Lower leg skin (tissue), 3 donors: ENCODE data around the gene ASB9.

Experiments
- POLR2A ChIP-seq, 2 donors: fragments of 450-650 bp; IDR thresholded peaks; one replicate each; pipeline ENCODE4 v1.6.1; 2016 to 2017; ENCODE audit warnings: antibody characterized with exemption in 2 of 2, mild to moderate bottlenecking in 1 of 2, moderate library complexity in 1 of 2
- TF ChIP-seq, protein P1 (sequence below), 3 donors: fragments of 450-650 bp; IDR thresholded peaks; one replicate each; pipeline ENCODE4 v1.5.1; 2016; ENCODE audit warnings: antibody characterized with exemption in 3 of 3, mild to moderate bottlenecking in 3 of 3, moderate library complexity in 2 of 3

DNA sequence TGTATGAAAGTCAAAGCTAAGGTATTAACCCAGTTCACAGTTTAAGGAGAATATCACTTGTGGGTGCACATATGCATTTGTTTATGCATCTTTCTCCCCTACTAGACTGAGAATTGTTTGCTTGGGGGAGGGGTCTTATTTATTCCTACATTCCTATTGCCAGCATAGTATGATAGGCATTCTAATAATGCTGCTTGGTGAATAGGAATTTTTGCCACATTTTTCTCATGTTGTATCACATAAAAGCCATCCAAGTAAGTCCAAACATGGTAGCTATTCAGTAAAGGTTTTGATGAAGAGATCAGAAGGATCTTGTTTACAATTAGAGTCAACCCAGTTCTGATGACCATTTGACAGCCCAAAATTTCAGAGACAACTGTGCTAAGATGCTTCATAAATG lies 48.6 kb downstream of the ASB9 start:
- TF ChIP-seq POLR2A (IDR thresholded peaks at IDR 0.05), result no peak
- TF ChIP-seq, protein P1, sequence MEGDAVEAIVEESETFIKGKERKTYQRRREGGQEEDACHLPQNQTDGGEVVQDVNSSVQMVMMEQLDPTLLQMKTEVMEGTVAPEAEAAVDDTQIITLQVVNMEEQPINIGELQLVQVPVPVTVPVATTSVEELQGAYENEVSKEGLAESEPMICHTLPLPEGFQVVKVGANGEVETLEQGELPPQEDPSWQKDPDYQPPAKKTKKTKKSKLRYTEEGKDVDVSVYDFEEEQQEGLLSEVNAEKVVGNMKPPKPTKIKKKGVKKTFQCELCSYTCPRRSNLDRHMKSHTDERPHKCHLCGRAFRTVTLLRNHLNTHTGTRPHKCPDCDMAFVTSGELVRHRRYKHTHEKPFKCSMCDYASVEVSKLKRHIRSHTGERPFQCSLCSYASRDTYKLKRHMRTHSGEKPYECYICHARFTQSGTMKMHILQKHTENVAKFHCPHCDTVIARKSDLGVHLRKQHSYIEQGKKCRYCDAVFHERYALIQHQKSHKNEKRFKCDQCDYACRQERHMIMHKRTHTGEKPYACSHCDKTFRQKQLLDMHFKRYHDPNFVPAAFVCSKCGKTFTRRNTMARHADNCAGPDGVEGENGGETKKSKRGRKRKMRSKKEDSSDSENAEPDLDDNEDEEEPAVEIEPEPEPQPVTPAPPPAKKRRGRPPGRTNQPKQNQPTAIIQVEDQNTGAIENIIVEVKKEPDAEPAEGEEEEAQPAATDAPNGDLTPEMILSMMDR (IDR thresholded peaks at IDR 0.05), result no peak
